Endothelial cell of umbilical vein (primary cell): ENCODE data around the gene ZNF792. TPM values are rescaled to one million over a fixed set of nuclear protein-coding genes. Genes with fewer than 3 reads are reported as not detected.
"Not testable (repeated sequence)": the region's sequence is repeated elsewhere in the genome, so short reads cannot be mapped to it uniquely, and the experiment has no call there.

ENCODE experiments used
- BruUV-seq: library from RNA; stranded (reverse); fragments of 400-500 nt; replicated peaks from 2 replicates; lab custom pipeline; 2021; lab: Mats Ljungman, UMichigan
- CTCF ChIA-PET: fragments of 300-600, 350-600 bp; sonication (Branson Sonifier 250); formaldehyde crosslinking; loops from one replicate; lab custom pipeline; 2021; ENCODE audit warnings: antibody characterized with exemption, inconsistent platforms; lab: Charles Lee
- POLR2A ChIA-PET: fragments of 300-600, 350-600 bp; sonication (Branson Sonifier 250); formaldehyde crosslinking; loops from one replicate; lab custom pipeline; 2021; ENCODE audit warnings: antibody characterized with exemption, inconsistent platforms; lab: Charles Lee
- DNase-seq: peaks from one replicate; pipeline ENCODE4 v3.0.0-alpha.2; 2011; ENCODE audit warnings: low read depth, low spot score
- FAIRE-seq: peaks from 2 replicates; lab custom pipeline; 2011; peaks lifted over from hg19 to GRCh38; lab: Jason Lieb, UNC
- H2AFZ ChIP-seq: 2 replicates; pipeline ENCODE4 v1.6.0; 2012; ENCODE audit warnings: low read depth, low read length, control low read depth, inconsistent platforms
- H3K27ac ChIP-seq: 2 replicates; pipeline ENCODE4 v1.5.1; 2011; ENCODE audit warnings: low read depth, mild to moderate bottlenecking, control low read depth, low read length, moderate library complexity; ENCODE audit not compliant: insufficient read depth
- H3K27me3 ChIP-seq, 2 experiments: 2 replicates each; pipeline versions ENCODE4 v1.6.0 to v1.6.1; 2011; ENCODE audit warnings: low read length in 2 of 2, mixed read lengths in 1 of 2; ENCODE audit not compliant: control insufficient read depth in 2 of 2, insufficient read depth in 2 of 2
- H3K36me3 ChIP-seq, 2 experiments: 2 replicates in 1 of 2; 3 replicates in 1 of 2; pipeline ENCODE4 v1.5.1; 2011; ENCODE audit warnings: low read length in 2 of 2, mild to moderate bottlenecking in 1 of 2, moderate library complexity in 1 of 2; ENCODE audit not compliant: control insufficient read depth in 2 of 2, insufficient read depth in 2 of 2; ENCODE audit errors: extremely low read depth in 1 of 2
- H3K4me1 ChIP-seq: 3 replicates; pipeline ENCODE4 v1.5.1; 2011; ENCODE audit warnings: mild to moderate bottlenecking, low read length; ENCODE audit not compliant: control insufficient read depth, insufficient read depth; ENCODE audit errors: extremely low read depth
- H3K4me2 ChIP-seq: 2 replicates; pipeline ENCODE4 v1.6.1; 2011; ENCODE audit warnings: low read length, control low read depth, mixed read lengths; ENCODE audit not compliant: insufficient read depth
- H3K4me3 ChIP-seq, 3 experiments: fragments of 200-600 bp in 1 of 3; sonication (generic), shearing (Covaris generic) in 1 of 3; replicated peaks in 1 of 3; 2 replicates each; pipeline ENCODE4 v1.5.1; 2011 to 2016; ENCODE audit warnings: control low read depth in 3 of 3, low read length in 3 of 3, mild to moderate bottlenecking in 2 of 3, inconsistent platforms in 1 of 3, low read depth in 1 of 3, moderate library complexity in 1 of 3; ENCODE audit not compliant: insufficient read depth in 1 of 3
- H3K79me2 ChIP-seq: 2 replicates; pipeline ENCODE4 v1.6.0; 2012; ENCODE audit warnings: low read length, inconsistent platforms; ENCODE audit not compliant: control insufficient read depth, insufficient read depth
- H3K9ac ChIP-seq: replicated peaks from 2 replicates; pipeline ENCODE3; 2011; ENCODE audit warnings: low read length, control low read depth; ENCODE audit not compliant: insufficient read depth; ENCODE audit errors: extremely low read depth
- H3K9me1 ChIP-seq: replicated peaks from 3 replicates; pipeline ENCODE4 v1.6.0; 2011; ENCODE audit warnings: mild to moderate bottlenecking, low read length; ENCODE audit not compliant: control insufficient read depth, insufficient read depth; ENCODE audit errors: extremely low read depth
- H3K9me3 ChIP-seq: replicated peaks from 2 replicates; pipeline ENCODE4 v1.5.1; 2012; ENCODE audit warnings: low read length, inconsistent platforms; ENCODE audit not compliant: control insufficient read depth, insufficient read depth
- H4K20me1 ChIP-seq: replicated peaks from 2 replicates; pipeline ENCODE3; 2011; ENCODE audit warnings: mild to moderate bottlenecking, low read length; ENCODE audit not compliant: control insufficient read depth, insufficient read depth; ENCODE audit errors: extremely low read depth
- CTCF ChIP-seq, 2 donors: IDR thresholded peaks; 1 replicate in 1 of 2; 2 replicates in 1 of 2; pipeline ENCODE4 v1.5.1; 2011; ENCODE audit warnings: low read length in 2 of 2, mild to moderate bottlenecking in 2 of 2, moderate library complexity in 2 of 2, control low read depth in 1 of 2, inconsistent platforms in 1 of 2, low read depth in 1 of 2; ENCODE audit not compliant: insufficient read depth in 1 of 2; ENCODE audit errors: extremely low read depth in 1 of 2
- EZH2 ChIP-seq: IDR thresholded peaks from 2 replicates; pipeline ENCODE4 v1.6.1; 2012; ENCODE audit warnings: borderline replicate concordance, low read depth, mild to moderate bottlenecking, moderate library complexity, low read length, inconsistent platforms; ENCODE audit not compliant: severe bottlenecking
- FOS ChIP-seq: IDR thresholded peaks from 2 replicates; pipeline ENCODE4 v1.6.1; 2011; ENCODE audit warnings: mild to moderate bottlenecking, low read length, moderate library complexity, borderline replicate concordance; ENCODE audit not compliant: insufficient read depth
- GATA2 ChIP-seq: IDR thresholded peaks from 2 replicates; pipeline ENCODE4 v1.7.0; 2011; ENCODE audit warnings: low read depth, mild to moderate bottlenecking, moderate library complexity, mixed read lengths, low read length; ENCODE audit not compliant: insufficient read length, insufficient read depth
- JUN ChIP-seq: IDR thresholded peaks from 2 replicates; pipeline ENCODE4 v1.6.1; 2011; ENCODE audit warnings: borderline replicate concordance, low read depth; ENCODE audit not compliant: insufficient read length, insufficient read depth
- MAX ChIP-seq: IDR thresholded peaks from 2 replicates; pipeline ENCODE4 v1.6.1; 2011; ENCODE audit not compliant: insufficient read depth, insufficient read length
- MYC ChIP-seq: IDR thresholded peaks from one replicate; pipeline ENCODE4 v1.6.1; 2011; ENCODE audit warnings: mild to moderate bottlenecking, low read depth, low read length
- POLR2A ChIP-seq: IDR thresholded peaks from 2 replicates; pipeline ENCODE4 v1.6.1; 2012; ENCODE audit warnings: low read depth, mild to moderate bottlenecking, control low read depth, low read length
- POLR2AphosphoS5 ChIP-seq: IDR thresholded peaks from 2 replicates; pipeline ENCODE4 v1.6.1; 2012; ENCODE audit warnings: low read depth, mild to moderate bottlenecking, control low read depth, low read length, moderate library complexity; ENCODE audit not compliant: insufficient read depth
- dilution Hi-C: fragments of 300-500 bp; cut with MboI; formaldehyde crosslinking; loops from one replicate; pipeline ENCODE4 v1.15.0; 2019; ENCODE audit warnings: low sequenced_read_pairs; ENCODE audit not compliant: extremely low pct_ligation_motif_present
- intact Hi-C: fragments of 100-400 bp; cut with micrococcal nuclease; formaldehyde crosslinking; loops from one replicate; pipeline ENCODE4 v1.10.0; 2022
- polyA plus RNA-seq, 4 experiments: library from polyadenylated mRNA; depleted of rRNA in 3 of 4; stranded (reverse) in 3 of 4; unstranded in 1 of 4; fragments of >200 nt; gene quantifications; 2 replicates each; pipeline versions ENCODE4 v1.2.1 to v1.2.3, GENCODE V29; 2011 to 2012; ENCODE audit warnings: missing spikeins in 1 of 4
- total RNA-seq: library from RNA; stranded (reverse); gene quantifications from 2 replicates; pipeline ENCODE4 v1.2.3, GENCODE V29; 2021

The ZNF792 gene
- total and polyA plus RNA-seq, 2 donors (not counting 3 experiments of a cell fraction or from before 2014, with no cell fraction given), result 11.3 to 19.8 TPM

- H3K79me2 ChIP-seq, result no peaks in the 10 kb centered on the region
- DNase-seq, result no peak
- no peak for FAIRE-seq
- intact Hi-C loops, result loop anchor here (2.0 kb wide), 1 partner anchor 19 kb away; no protein-coding TSS in a partner anchor
- no peaks in the 10 kb centered on the region for H4K20me1 ChIP-seq
- H3K27ac ChIP-seq, result no peak overlapping the region
- TF ChIP-seq CTCF (IDR thresholded peaks at IDR 0.05; ENCODE audit: extremely low read depth in 1 of 2, insufficient read depth in 1 of 2, low read depth in 1 of 2, low read length in 2 of 2) (no peak), JUN (no peak), POLR2A (no peak), FOS (no peak), GATA2 (no peak), POLR2AphosphoS5 (no peak), MYC (no peak), EZH2 (no peak), MAX (no peak)
- H3K4me2 ChIP-seq, result no peak overlapping the region
- no peaks in the 10 kb centered on the region for H3K9me3 ChIP-seq
- ChIA-PET POLR2A (no interaction called here), CTCF (no interaction called here)
- dilution Hi-C loops, result no loop called here
- no peak overlapping the region for H3K9ac ChIP-seq
- H3K9me1 ChIP-seq, result no peaks in the 10 kb centered on the region
- BruUV-seq, result no TSS peak
- H3K27me3 ChIP-seq, result no peaks in the 10 kb centered on the region
- peaks cover 38% of the 10 kb centered on the region for H3K4me1 ChIP-seq
- no peak overlapping the region for H3K4me3 ChIP-seq
- H2AFZ ChIP-seq, result no peak overlapping the region
- H3K36me3 ChIP-seq, result no peaks in the 10 kb centered on the region
These were observed 30.2 kb upstream of the ZNF792 start for GRCh38 chr19:34994286-34994642.

- intact Hi-C loops, FAIRE-seq, H3K36me3 ChIP-seq, H2AFZ ChIP-seq, H3K9me3 ChIP-seq, POLR2A ChIA-PET, H3K27me3 ChIP-seq, DNase-seq, H3K4me2 ChIP-seq, H3K79me2 ChIP-seq, H4K20me1 ChIP-seq, H3K9ac ChIP-seq, H3K4me3 ChIP-seq, H3K9me1 ChIP-seq, H3K27ac ChIP-seq, dilution Hi-C loops, BruUV-seq: not testable (repeated sequence)
- CTCF ChIA-PET, result interaction anchor here (0.9 to 1.3 kb wide), 2 partner anchors 20 to 34 kb away, joined by 3 read pairs; no protein-coding TSS in a partner anchor
- H3K4me1 ChIP-seq, result peaks cover 23% of the 10 kb centered on the region
These were observed 28.6 kb upstream of the ZNF792 start for GRCh38 chr19:34992582-34992981.
